HUES48 (cell line): Measurements from ENCODE around the gene RPS21.

ENCODE experiments used
- H3K27ac ChIP-seq: one replicate; pipeline ENCODE4 v1.7.0; 2013; ENCODE audit warnings: low read depth, low read length, inconsistent platforms
- H3K27me3 ChIP-seq: 2 replicates; pipeline ENCODE4 v1.6.1; 2013; ENCODE audit warnings: mild to moderate bottlenecking, low read length; ENCODE audit not compliant: control insufficient read depth, insufficient read depth
- H3K36me3 ChIP-seq: 2 replicates; pipeline ENCODE4 v1.6.1; 2013; ENCODE audit warnings: low read length; ENCODE audit not compliant: control insufficient read depth, insufficient read depth
- H3K4me1 ChIP-seq: 2 replicates; pipeline ENCODE4 v1.6.1; 2013; ENCODE audit warnings: mild to moderate bottlenecking, low read length; ENCODE audit not compliant: control insufficient read depth, insufficient read depth
- H3K4me3 ChIP-seq: 2 replicates; pipeline ENCODE4 v1.5.1; 2013; ENCODE audit warnings: mild to moderate bottlenecking, low read depth, low read length
- H3K9ac ChIP-seq: 2 replicates; pipeline ENCODE4 v1.6.1; 2013; ENCODE audit warnings: mild to moderate bottlenecking, low read depth, low read length, moderate library complexity
- H3K9me3 ChIP-seq: 2 replicates; pipeline ENCODE4 v1.6.1; 2013; ENCODE audit warnings: low read length; ENCODE audit not compliant: control insufficient read depth, insufficient read depth

Gene RPS21

GRCh38 chr20:62416651-62417637 lies 30.0 kb downstream of the RPS21 start:
- Histone ChIP-seq H3K27ac (no peak overlapping the region), H3K4me3 (no peak overlapping the region), H3K9me3 (no peaks in the 10 kb centered on the region), H3K4me1 (no peaks in the 10 kb centered on the region), H3K9ac (no peak overlapping the region), H3K36me3 (no peaks in the 10 kb centered on the region), H3K27me3 (no peaks in the 10 kb centered on the region)

- Histone ChIP-seq H3K27me3 (no peaks in the 10 kb centered on the region), H3K27ac (no peak overlapping the region), H3K4me3 (no peak overlapping the region), H3K36me3 (no peaks in the 10 kb centered on the region), H3K9ac (no peak overlapping the region), H3K9me3 (no peaks in the 10 kb centered on the region), H3K4me1 (no peaks in the 10 kb centered on the region)
Measured at GRCh38 chr20:62417981-62418708, 31.2 kb downstream of the RPS21 start.

GRCh38 chr20:62418709-62419487 lies 32.0 kb downstream of the RPS21 start:
- no peaks in the 10 kb centered on the region for H3K9me3 ChIP-seq
- H3K36me3 ChIP-seq, result no peaks in the 10 kb centered on the region
- no peak overlapping the region for H3K27ac ChIP-seq
- no peak overlapping the region for H3K9ac ChIP-seq
- H3K27me3 ChIP-seq, result no peaks in the 10 kb centered on the region
- H3K4me3 ChIP-seq, result no peak overlapping the region
- H3K4me1 ChIP-seq, result no peaks in the 10 kb centered on the region

GRCh38 chr20:62419759-62420158 lies 32.9 kb downstream of the RPS21 start:
- Histone ChIP-seq H3K27me3 (no peaks in the 10 kb centered on the region), H3K9ac (no peak overlapping the region), H3K9me3 (no peaks in the 10 kb centered on the region), H3K4me1 (peaks cover 3% of the 10 kb centered on the region; the same call in 1 of the 2 replicates), H3K4me3 (no peak overlapping the region), H3K27ac (no peak overlapping the region), H3K36me3 (no peaks in the 10 kb centered on the region)

GRCh38 chr20:62420846-62421715 lies 34.2 kb downstream of the RPS21 start:
- no peaks in the 10 kb centered on the region for H3K9me3 ChIP-seq
- no peaks in the 10 kb centered on the region for H3K36me3 ChIP-seq
- no peak overlapping the region for H3K27ac ChIP-seq
- no peak overlapping the region for H3K4me3 ChIP-seq
- H3K4me1 ChIP-seq, result peaks cover 3% of the 10 kb centered on the region; the same call in 1 of the 2 replicates
- no peak overlapping the region for H3K9ac ChIP-seq
- H3K27me3 ChIP-seq, result no peaks in the 10 kb centered on the region

- H3K27me3 ChIP-seq, result no peaks in the 10 kb centered on the region
- H3K36me3 ChIP-seq, result no peaks in the 10 kb centered on the region
- no peak overlapping the region for H3K9ac ChIP-seq
- H3K4me1 ChIP-seq, result peaks cover 6% of the 10 kb centered on the region; the same call in 1 of the 2 replicates
- no peak overlapping the region for H3K4me3 ChIP-seq
- H3K27ac ChIP-seq, result no peak overlapping the region
- H3K9me3 ChIP-seq, result no peaks in the 10 kb centered on the region
Measured at GRCh38 chr20:62421716-62421990, 34.8 kb downstream of the RPS21 start.

GRCh38 chr20:62422636-62423325 lies 35.9 kb downstream of the RPS21 start:
- Histone ChIP-seq H3K9ac (no peak overlapping the region), H3K27ac (no peak overlapping the region), H3K36me3 (no peaks in the 10 kb centered on the region), H3K4me3 (no peak overlapping the region), H3K4me1 (peaks cover 14% of the 10 kb centered on the region; the same call in 1 of the 2 replicates), H3K27me3 (no peaks in the 10 kb centered on the region), H3K9me3 (no peaks in the 10 kb centered on the region)

GRCh38 chr20:62423326-62423706 lies 36.4 kb downstream of the RPS21 start:
- no peaks in the 10 kb centered on the region for H3K9me3 ChIP-seq
- peaks cover 17% of the 10 kb centered on the region; the same call in 1 of the 2 replicates for H3K4me1 ChIP-seq
- H3K4me3 ChIP-seq, result no peak overlapping the region
- H3K9ac ChIP-seq, result no peak overlapping the region
- no peak overlapping the region for H3K27ac ChIP-seq
- no peaks in the 10 kb centered on the region for H3K27me3 ChIP-seq
- H3K36me3 ChIP-seq, result no peaks in the 10 kb centered on the region

- no peaks in the 10 kb centered on the region for H3K9me3 ChIP-seq
- no peaks in the 10 kb centered on the region for H3K36me3 ChIP-seq
- no peak overlapping the region for H3K9ac ChIP-seq
- no peak overlapping the region for H3K4me3 ChIP-seq
- H3K27me3 ChIP-seq, result no peaks in the 10 kb centered on the region
- H3K4me1 ChIP-seq, result peaks cover 17% of the 10 kb centered on the region; the same call in 1 of the 2 replicates
- H3K27ac ChIP-seq, result no peak overlapping the region
Measured at GRCh38 chr20:62424249-62425107, 37.6 kb downstream of the RPS21 start.
